Kidney glomerular epithelial cell (primary cell): ENCODE results near the gene TMEM50B.
A peak's percentile ranks its signal among the peaks of the same experiment; 100 is the strongest.
"Not testable (repeated sequence)": the region's sequence is repeated elsewhere in the genome, so short reads cannot be mapped to it uniquely, and the experiment has no call there.

Source experiments
- DNase-seq: peaks from one replicate; lab custom pipeline; 2025; lab: John Stamatoyannopoulos, UW

TMEM50B gene

GRCh38 chr21:33479679-33480480 is at the start of gene TMEM50B:
Gene TMEM50B, minus strand, starts transcription at chr21:33479974. Its CDS starts 11,089 bp downstream, at chr21:33468885.
- DNase-seq, result peak; percentile 93

- DNase-seq, result no peak
Measured at GRCh38 chr21:33522953-33523349, 43.2 kb upstream of the TMEM50B start.

GRCh38 chr21:33522297-33522952 is 42.7 kb upstream of the TMEM50B start:
- no peak for DNase-seq

GRCh38 chr21:33518899-33519298 is 39.1 kb upstream of the TMEM50B start:
- DNase-seq, result no peak

GRCh38 chr21:33514229-33514628 is 34.5 kb upstream of the TMEM50B start:
- DNase-seq, result no peak

- no peak for DNase-seq
Measured at GRCh38 chr21:33512481-33512880, 32.7 kb upstream of the TMEM50B start.

- no peak for DNase-seq
Measured at GRCh38 chr21:33511639-33512038, 31.9 kb upstream of the TMEM50B start.

- DNase-seq, result no peak
Measured at GRCh38 chr21:33510826-33511225, 31.1 kb upstream of the TMEM50B start.

GRCh38 chr21:33507003-33507402 is 27.2 kb upstream of the TMEM50B start:
- DNase-seq, result not testable (repeated sequence)

GRCh38 chr21:33505833-33506232 is 26.1 kb upstream of the TMEM50B start:
- DNase-seq, result no peak

GRCh38 chr21:33496345-33496744 is 16.6 kb upstream of the TMEM50B start:
- DNase-seq, result no peak

- no peak for DNase-seq
Measured at GRCh38 chr21:33495743-33496142, 16.0 kb upstream of the TMEM50B start.

GRCh38 chr21:33493756-33494155 is 14.0 kb upstream of the TMEM50B start:
- DNase-seq, result no peak

GRCh38 chr21:33492571-33492970 is 12.8 kb upstream of the TMEM50B start:
- no peak for DNase-seq

GRCh38 chr21:33491373-33492102 is 11.8 kb upstream of the TMEM50B start, which contains the start of gene DNAJC28:
Gene DNAJC28, minus strand, starts transcription at chr21:33491716. Its CDS starts 2,323 bp downstream, at chr21:33489393.
- DNase-seq, result peak; percentile 89

GRCh38 chr21:33490991-33491372 is 11.2 kb upstream of the TMEM50B start:
- DNase-seq, result no peak

- no peak for DNase-seq
Measured at GRCh38 chr21:33488936-33489335, 9.2 kb upstream of the TMEM50B start.

GRCh38 chr21:33487996-33488395 is 8.2 kb upstream of the TMEM50B start:
- DNase-seq, result no peak

GRCh38 chr21:33481314-33481943 is 1.7 kb upstream of the TMEM50B start:
- no peak for DNase-seq

GRCh38 chr21:33480481-33481103 is 818 bp upstream of the TMEM50B start:
- no peak for DNase-seq

GRCh38 chr21:33478935-33479678 is 667 bp downstream of the TMEM50B start:
- peak; percentile 41 for DNase-seq
